ENCODE measurements around the gene P2RX2. TPM values are rescaled to one million over a fixed set of nuclear protein-coding genes. Genes with fewer than 3 reads are reported as not detected.

Gene P2RX2
- total RNA-seq, result not detected in 2 replicates

DNA sequence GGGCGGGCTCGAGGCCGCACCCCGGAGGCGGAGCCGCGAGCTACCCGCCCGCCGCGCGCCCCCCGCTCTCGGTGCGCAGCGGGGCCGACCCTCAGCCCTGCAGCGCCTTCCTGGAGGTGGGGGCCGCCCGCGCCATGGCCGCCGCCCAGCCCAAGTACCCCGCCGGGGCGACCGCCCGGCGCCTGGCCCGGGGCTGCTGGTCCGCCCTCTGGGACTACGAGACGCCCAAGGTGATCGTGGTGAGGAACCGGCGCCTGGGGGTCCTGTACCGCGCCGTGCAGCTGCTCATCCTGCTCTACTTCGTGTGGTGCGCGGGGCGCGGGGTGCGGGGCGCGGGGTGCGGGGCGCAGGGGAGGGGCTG lies at the start of gene P2RX2:
Gene P2RX2, plus strand, starts transcription at position 94 of the 361 bp plus-strand sequence. Its CDS starts 41 bp downstream, at position 135.
- TF ChIP-seq, protein P1, sequence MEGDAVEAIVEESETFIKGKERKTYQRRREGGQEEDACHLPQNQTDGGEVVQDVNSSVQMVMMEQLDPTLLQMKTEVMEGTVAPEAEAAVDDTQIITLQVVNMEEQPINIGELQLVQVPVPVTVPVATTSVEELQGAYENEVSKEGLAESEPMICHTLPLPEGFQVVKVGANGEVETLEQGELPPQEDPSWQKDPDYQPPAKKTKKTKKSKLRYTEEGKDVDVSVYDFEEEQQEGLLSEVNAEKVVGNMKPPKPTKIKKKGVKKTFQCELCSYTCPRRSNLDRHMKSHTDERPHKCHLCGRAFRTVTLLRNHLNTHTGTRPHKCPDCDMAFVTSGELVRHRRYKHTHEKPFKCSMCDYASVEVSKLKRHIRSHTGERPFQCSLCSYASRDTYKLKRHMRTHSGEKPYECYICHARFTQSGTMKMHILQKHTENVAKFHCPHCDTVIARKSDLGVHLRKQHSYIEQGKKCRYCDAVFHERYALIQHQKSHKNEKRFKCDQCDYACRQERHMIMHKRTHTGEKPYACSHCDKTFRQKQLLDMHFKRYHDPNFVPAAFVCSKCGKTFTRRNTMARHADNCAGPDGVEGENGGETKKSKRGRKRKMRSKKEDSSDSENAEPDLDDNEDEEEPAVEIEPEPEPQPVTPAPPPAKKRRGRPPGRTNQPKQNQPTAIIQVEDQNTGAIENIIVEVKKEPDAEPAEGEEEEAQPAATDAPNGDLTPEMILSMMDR (IDR thresholded peaks at IDR 0.05; ENCODE audit: extremely low read depth, low read depth, low read length), result no peak
- H2AFZ ChIP-seq (ENCODE audit: low read length), result no peak within 1 kb of the TSS
- H3K4me2 ChIP-seq (ENCODE audit: insufficient read depth, low read length), result no peak within 1 kb of the TSS
- no peaks in the 10 kb centered on the region for H3K79me2 ChIP-seq (ENCODE audit: insufficient read depth, low read length)
- peak; percentile 66 for DNase-seq (ENCODE audit: insufficient read length, low spot score, missing footprints)
- no peaks in the 10 kb centered on the region for H4K20me1 ChIP-seq (ENCODE audit: insufficient read depth, low read length)
- no peak within 1 kb of the TSS for H3K27ac ChIP-seq (ENCODE audit: low read depth, low read length)
- peaks cover 9% of the 10 kb centered on the region for H3K4me1 ChIP-seq (ENCODE audit: insufficient read depth, low read length)
- H3K4me3 ChIP-seq (ENCODE audit: insufficient read depth, low read length), result no peak within 1 kb of the TSS
- no peaks in the 10 kb centered on the region for H3K36me3 ChIP-seq (ENCODE audit: insufficient read depth, low read length)
- peaks cover 46% of the 10 kb centered on the region for H3K27me3 ChIP-seq (ENCODE audit: insufficient read depth, low read length)
- H3K9me3 ChIP-seq (ENCODE audit: low read depth, low read length), result peaks cover 3% of the 10 kb centered on the region

DNA sequence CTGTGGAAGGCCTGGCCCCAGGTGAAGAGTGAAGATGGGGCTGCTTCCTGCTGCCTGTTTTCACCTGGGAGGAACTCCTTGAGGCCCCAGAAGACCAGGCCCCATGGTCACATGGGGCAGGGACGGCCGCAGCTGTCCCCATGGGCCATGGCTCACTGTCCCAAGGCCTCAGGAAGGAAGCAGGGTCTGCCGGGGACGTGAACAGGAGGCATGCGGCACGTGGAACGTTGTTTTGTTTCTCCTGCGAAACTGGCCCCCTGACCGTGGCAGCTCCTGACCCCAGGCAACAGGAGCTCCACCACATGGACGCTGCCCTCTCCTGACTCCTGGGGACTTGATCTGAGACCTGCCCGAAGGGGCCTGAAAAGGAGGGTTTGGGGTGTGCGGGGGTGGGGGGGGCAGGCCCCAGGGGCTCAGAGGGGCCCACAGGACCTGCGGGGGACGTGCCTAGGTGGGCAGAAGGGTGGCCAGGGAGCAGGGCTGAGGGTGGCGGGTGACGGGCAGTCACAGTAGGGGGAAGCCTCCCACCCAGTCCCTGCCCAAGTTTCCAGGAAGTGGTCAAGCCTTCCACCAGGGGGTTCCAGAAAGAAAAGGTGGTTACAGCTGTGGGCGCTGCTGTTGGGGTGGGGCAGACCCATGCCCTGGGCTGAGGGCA lies 49.6 kb upstream of the P2RX2 start:
- H4K20me1 ChIP-seq (ENCODE audit: insufficient read depth, low read length), result no peaks in the 10 kb centered on the region
- no peaks in the 10 kb centered on the region for H3K4me1 ChIP-seq (ENCODE audit: insufficient read depth, low read length)
- no peak overlapping the region for H3K27ac ChIP-seq (ENCODE audit: low read depth, low read length)
- no peak overlapping the region for H2AFZ ChIP-seq (ENCODE audit: low read length)
- no peaks in the 10 kb centered on the region for H3K27me3 ChIP-seq (ENCODE audit: insufficient read depth, low read length)
- TF ChIP-seq, protein P1 (IDR thresholded peaks at IDR 0.05; ENCODE audit: extremely low read depth, low read depth, low read length), result no peak
- H3K4me2 ChIP-seq (ENCODE audit: insufficient read depth, low read length), result no peak overlapping the region
- H3K4me3 ChIP-seq (ENCODE audit: insufficient read depth, low read length), result no peak overlapping the region
- no peaks in the 10 kb centered on the region for H3K36me3 ChIP-seq (ENCODE audit: insufficient read depth, low read length)
- no peak for DNase-seq (ENCODE audit: insufficient read length, low spot score, missing footprints)
- H3K9me3 ChIP-seq (ENCODE audit: low read depth, low read length), result no peaks in the 10 kb centered on the region
- H3K79me2 ChIP-seq (ENCODE audit: insufficient read depth, low read length), result no peaks in the 10 kb centered on the region

DNA sequence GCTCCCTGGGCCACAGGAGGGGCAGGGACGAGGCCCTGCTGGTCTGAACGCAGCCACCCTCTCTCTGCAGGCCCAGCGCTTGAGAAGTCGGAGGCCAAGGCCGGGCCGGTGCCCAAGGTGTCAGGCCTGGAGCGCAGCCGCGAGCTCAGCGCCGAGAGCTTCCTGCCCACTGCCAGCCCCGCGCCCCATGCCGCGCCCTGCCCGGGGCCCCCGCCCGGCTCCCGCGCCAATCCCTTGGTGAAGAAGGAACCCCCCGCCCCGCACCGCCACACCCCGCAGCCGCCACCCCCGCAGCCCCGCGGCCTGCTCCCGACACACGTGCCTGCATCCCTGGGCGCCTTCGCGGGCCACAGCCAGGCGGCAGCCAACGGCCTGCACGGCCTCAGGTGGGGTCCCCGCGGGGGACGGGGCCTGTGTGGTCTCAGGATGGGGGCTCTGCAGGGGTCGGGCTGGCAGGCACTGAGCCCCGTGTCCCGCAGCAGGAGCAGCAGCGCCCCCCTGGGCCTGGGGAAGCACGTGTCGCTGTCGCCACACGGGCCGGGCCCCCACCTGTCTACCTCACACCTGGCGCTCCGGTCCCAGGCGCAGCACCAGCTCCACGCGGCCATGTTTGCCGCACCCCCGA lies 48.6 kb upstream of the P2RX2 start:
- TF ChIP-seq, protein P1 (IDR thresholded peaks at IDR 0.05; ENCODE audit: extremely low read depth, low read depth, low read length), result no peak
- no peaks in the 10 kb centered on the region for H4K20me1 ChIP-seq (ENCODE audit: insufficient read depth, low read length)
- no peak overlapping the region for H3K4me3 ChIP-seq (ENCODE audit: insufficient read depth, low read length)
- H3K9me3 ChIP-seq (ENCODE audit: low read depth, low read length), result no peaks in the 10 kb centered on the region
- no peaks in the 10 kb centered on the region for H3K4me1 ChIP-seq (ENCODE audit: insufficient read depth, low read length)
- H3K27me3 ChIP-seq (ENCODE audit: insufficient read depth, low read length), result no peaks in the 10 kb centered on the region
- H3K27ac ChIP-seq (ENCODE audit: low read depth, low read length), result no peak overlapping the region
- H3K36me3 ChIP-seq (ENCODE audit: insufficient read depth, low read length), result no peaks in the 10 kb centered on the region
- H2AFZ ChIP-seq (ENCODE audit: low read length), result no peak overlapping the region
- no peak for DNase-seq (ENCODE audit: insufficient read length, low spot score, missing footprints)
- H3K4me2 ChIP-seq (ENCODE audit: insufficient read depth, low read length), result no peak overlapping the region
- no peaks in the 10 kb centered on the region for H3K79me2 ChIP-seq (ENCODE audit: insufficient read depth, low read length)

DNA sequence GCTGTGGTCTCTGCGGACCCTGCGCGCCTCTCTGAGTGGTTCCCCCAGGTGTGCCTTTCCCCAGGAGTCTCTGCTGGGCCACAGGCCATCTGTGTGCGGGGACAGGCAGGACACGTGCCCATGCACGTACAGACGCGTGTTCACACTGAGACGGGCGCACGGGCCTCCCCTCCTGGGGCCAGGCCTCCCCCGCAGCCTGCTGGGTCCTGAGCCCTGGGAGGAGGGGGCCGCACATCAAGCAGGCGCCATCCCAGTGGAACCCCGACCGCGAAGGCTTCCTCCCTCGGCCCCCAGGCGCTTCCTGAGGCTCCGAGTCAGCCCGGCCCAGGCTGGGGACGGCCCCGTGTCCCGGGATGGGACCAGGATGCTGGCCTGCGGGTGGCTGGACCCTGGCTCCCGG lies 47.9 kb upstream of the P2RX2 start:
- TF ChIP-seq, protein P1 (IDR thresholded peaks at IDR 0.05; ENCODE audit: extremely low read depth, low read depth, low read length), result no peak
- Histone ChIP-seq H3K36me3 (ENCODE audit: insufficient read depth, low read length) (no peaks in the 10 kb centered on the region), H3K4me1 (ENCODE audit: insufficient read depth, low read length) (no peaks in the 10 kb centered on the region), H3K27me3 (ENCODE audit: insufficient read depth, low read length) (no peaks in the 10 kb centered on the region), H4K20me1 (ENCODE audit: insufficient read depth, low read length) (no peaks in the 10 kb centered on the region), H3K27ac (ENCODE audit: low read depth, low read length) (no peak overlapping the region), H3K4me3 (ENCODE audit: insufficient read depth, low read length) (no peak overlapping the region), H3K4me2 (ENCODE audit: insufficient read depth, low read length) (no peak overlapping the region), H2AFZ (ENCODE audit: low read length) (no peak overlapping the region), H3K79me2 (ENCODE audit: insufficient read depth, low read length) (no peaks in the 10 kb centered on the region), H3K9me3 (ENCODE audit: low read depth, low read length) (no peaks in the 10 kb centered on the region)
- DNase-seq (ENCODE audit: insufficient read length, low spot score, missing footprints), result no peak

Data from osteoblast (primary cell).